Epithelial cell of esophagus (primary cell): ENCODE measurements around the gene ALLC.

Source experiments
- DNase-seq: peaks from one replicate; pipeline ENCODE4 v3.0.0; 2010; ENCODE audit warnings: low read depth
- H3K4me3 ChIP-seq: 2 replicates; pipeline ENCODE4 v1.5.1; 2011; ENCODE audit warnings: mild to moderate bottlenecking, low read length, control low read depth
- TF ChIP-seq, protein P1 (sequence below): IDR thresholded peaks from 2 replicates; pipeline ENCODE4 v1.5.1; 2011; ENCODE audit warnings: low read depth, mild to moderate bottlenecking, low read length, control low read depth, inconsistent platforms; ENCODE audit not compliant: insufficient read depth; ENCODE audit errors: missing control alignments

The ALLC gene

DNA sequence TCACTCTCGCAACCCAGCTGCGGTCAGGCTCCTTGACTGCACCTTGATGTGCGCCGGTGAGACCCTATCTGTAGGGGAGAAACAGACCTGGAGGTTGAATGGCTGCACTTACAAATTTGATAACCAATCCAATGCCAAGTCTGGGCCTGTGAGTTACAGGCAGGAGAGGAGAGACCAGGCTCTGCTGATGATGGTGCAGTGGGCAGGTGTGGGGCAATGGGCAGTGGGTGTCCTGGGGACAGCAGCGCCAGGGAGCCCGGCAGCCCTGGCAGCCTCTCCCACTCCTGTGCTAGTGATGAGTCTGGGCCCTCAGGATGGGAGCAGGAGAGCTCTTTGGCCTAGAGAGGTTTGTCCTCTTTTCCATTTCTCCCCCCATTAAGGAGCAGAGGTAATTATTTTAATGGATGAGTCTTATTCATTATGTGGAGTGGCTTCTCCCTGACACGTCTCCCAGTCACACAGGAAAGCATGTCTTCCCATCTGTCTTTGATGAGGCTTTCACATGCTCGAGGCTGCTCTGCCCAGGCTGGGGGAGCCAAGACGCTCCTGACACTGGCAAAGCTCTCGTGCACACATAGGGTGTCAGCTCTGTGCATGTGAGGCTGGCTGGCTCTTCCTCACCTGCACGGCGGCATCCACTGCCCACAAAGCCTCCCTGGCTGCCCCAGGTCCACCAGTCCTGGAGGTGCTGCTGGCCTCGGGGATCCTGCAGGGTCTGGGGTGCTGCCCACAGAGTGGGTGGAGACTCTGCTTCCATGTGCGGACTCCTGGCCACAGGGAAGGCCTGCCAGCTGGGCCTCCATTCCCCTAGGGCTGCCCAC is 10.0 kb upstream of the ALLC start:
- DNase-seq = no peak
- TF ChIP-seq, protein P1, sequence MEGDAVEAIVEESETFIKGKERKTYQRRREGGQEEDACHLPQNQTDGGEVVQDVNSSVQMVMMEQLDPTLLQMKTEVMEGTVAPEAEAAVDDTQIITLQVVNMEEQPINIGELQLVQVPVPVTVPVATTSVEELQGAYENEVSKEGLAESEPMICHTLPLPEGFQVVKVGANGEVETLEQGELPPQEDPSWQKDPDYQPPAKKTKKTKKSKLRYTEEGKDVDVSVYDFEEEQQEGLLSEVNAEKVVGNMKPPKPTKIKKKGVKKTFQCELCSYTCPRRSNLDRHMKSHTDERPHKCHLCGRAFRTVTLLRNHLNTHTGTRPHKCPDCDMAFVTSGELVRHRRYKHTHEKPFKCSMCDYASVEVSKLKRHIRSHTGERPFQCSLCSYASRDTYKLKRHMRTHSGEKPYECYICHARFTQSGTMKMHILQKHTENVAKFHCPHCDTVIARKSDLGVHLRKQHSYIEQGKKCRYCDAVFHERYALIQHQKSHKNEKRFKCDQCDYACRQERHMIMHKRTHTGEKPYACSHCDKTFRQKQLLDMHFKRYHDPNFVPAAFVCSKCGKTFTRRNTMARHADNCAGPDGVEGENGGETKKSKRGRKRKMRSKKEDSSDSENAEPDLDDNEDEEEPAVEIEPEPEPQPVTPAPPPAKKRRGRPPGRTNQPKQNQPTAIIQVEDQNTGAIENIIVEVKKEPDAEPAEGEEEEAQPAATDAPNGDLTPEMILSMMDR = no peak
- no peak overlapping the region for H3K4me3 ChIP-seq

DNA sequence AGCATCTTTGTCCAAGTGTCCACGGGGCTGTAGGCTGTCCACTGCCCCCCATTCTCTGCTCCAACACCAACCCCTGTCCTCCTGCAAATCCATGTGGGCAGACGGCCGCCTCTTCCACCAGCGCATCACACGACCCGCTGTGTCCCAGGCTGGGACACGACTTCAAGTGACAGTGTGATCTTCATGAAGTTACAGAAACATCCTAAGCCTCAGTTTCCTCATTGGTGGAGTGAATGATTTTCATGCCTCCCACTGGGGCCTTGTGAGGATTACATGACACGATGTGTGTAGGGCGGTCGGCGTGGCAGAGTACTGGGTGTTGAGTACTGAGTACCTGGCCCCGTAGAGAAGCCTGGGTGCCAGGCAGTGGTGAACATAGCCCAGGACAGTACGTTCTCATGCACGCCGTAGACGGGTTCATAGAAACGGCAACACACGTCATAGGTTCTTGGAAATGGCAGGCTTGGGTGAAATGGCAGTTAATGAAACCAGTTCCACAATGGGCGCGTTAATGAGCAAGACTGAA is 9.3 kb upstream of the ALLC start:
- H3K4me3 ChIP-seq = no peak overlapping the region
- DNase-seq = no peak
- TF ChIP-seq, protein P1 = no peak

GRCh38 chr2:3649581-3649980 is 8.4 kb upstream of the ALLC start:
- no peak overlapping the region for H3K4me3 ChIP-seq
- TF ChIP-seq, protein P1 = no peak
- DNase-seq = no peak

DNA sequence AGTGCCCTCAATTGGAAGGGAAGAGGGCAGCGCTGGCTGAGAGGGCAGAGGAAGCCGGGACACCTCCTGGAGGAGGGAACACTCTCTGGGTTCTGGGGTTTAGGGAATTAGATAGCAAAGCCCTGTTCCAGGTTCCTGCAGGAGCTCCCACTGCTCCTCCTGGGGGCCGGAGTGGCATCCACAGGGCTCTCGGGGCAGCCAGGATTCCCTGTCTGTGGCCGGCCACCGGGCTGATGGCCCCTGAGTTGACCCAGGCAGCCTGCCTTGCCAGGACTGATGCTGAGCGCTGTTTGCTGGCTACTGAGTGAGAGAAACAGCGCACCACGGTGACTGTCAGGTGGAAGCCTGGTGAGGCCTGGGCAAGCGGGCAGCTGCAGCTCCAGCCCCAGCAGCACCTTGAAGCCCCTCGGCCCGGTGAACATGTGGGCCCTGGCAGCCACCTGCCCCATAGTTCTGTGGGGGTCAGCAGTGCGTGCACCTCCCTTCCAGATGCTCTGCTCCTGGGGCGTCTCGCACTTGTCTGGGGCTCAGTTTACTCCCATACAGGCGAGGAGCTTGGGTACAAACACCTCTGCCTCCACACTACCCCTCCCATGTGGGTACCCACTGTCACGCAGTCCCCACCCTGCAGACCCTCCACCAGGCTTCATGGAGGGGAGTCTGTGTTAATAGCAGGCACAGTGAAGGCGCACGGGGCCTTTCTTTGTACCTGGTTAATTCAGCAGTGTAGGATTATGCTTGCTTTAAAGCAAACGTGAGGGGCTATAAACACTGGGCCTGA is 7.7 kb upstream of the ALLC start:
- TF ChIP-seq, protein P1 = no peak
- DNase-seq = no peak
- no peak overlapping the region for H3K4me3 ChIP-seq

GRCh38 chr2:3651691-3652648 is 6.0 kb upstream of the ALLC start:
- DNase-seq = peak; percentile 36
- TF ChIP-seq, protein P1 = no peak
- H3K4me3 ChIP-seq = peak overlapping the region; percentile 19

GRCh38 chr2:3652896-3653625 is 4.9 kb upstream of the ALLC start:
- H3K4me3 ChIP-seq = no peak overlapping the region
- TF ChIP-seq, protein P1 = no peak
- DNase-seq = no peak
